Measurements from ENCODE around the gene LOXL3.

LOXL3 gene

DNA sequence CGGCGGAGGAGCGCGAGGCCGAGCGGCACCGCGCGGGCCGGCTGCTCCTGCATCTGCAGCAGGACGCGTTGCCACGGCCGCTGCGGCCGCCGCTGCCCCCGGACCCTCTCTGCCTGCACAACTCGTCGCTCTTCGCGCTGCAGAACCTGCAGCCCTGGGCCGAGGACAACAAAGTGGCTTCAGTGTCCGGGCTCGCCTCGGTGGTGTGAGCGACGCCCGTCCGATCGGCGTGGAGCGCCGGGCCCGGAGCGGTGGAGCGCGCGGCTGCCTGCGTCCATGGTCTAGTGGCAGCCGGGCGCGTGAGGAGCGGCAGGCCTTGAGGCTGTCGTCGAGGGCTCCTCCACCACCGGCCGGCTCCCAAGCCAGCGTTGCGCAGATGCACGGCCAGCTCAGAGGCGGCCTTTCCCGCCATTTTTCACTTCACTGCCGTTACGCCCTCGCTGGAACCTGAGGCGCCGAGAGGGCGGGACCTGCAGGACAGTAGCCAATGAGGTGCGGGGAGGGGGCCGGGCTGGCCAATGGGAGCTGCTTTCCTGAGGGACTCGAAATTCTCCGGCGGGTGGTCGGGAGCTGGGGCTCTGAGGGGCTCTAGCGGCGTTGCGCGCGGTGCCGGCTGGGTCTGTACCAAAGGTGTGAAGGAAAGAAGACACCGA is 37.6 kb downstream of the LOXL3 start:
- TF ChIP-seq CTCF (IDR thresholded peaks at IDR 0.05): no peak
- H3K27me3 ChIP-seq: peaks cover 100% of the 10 kb centered on the region
- peaks cover 29 to 32% of the 10 kb centered on the region in 2 experiments for H3K4me1 ChIP-seq (ENCODE audit: control insufficient read depth in 1 of 2, insufficient read depth in 1 of 2, low read depth in 1 of 2, low read length in 1 of 2)
- peak overlapping the region; percentile 54 to 66 for H3K4me3 ChIP-seq (ENCODE audit: low read depth in 1 of 2, low read length in 1 of 2)
- no peaks in the 10 kb centered on the region for H3K9me3 ChIP-seq
- H3K36me3 ChIP-seq: no peaks in the 10 kb centered on the region
- no peak overlapping the region for H3K27ac ChIP-seq

GRCh38 chr2:74515271-74515980 is 38.3 kb downstream of the LOXL3 start:
- Histone ChIP-seq H3K27me3 (peaks cover 100% of the 10 kb centered on the region), H3K27ac (no peak overlapping the region), H3K4me1 (ENCODE audit: control insufficient read depth in 1 of 2, insufficient read depth in 1 of 2, low read depth in 1 of 2, low read length in 1 of 2) (peaks cover 29 to 32% of the 10 kb centered on the region in 2 experiments), H3K4me3 (ENCODE audit: low read depth in 1 of 2, low read length in 1 of 2) (peak overlapping the region; percentile 54 to 66), H3K36me3 (no peaks in the 10 kb centered on the region), H3K9me3 (no peaks in the 10 kb centered on the region)
- no peak for TF ChIP-seq CTCF (IDR thresholded peaks at IDR 0.05)

- TF ChIP-seq CTCF (IDR thresholded peaks at IDR 0.05): no peak
- no peak within 1 kb of the TSS for H3K27ac ChIP-seq
- H3K27me3 ChIP-seq: peaks cover 100% of the 10 kb centered on the region
- no peaks in the 10 kb centered on the region for H3K36me3 ChIP-seq
- H3K4me1 ChIP-seq (ENCODE audit: control insufficient read depth in 1 of 2, insufficient read depth in 1 of 2, low read depth in 1 of 2, low read length in 1 of 2): peaks cover 29 to 32% of the 10 kb centered on the region in 2 experiments
- H3K4me3 ChIP-seq (ENCODE audit: low read depth in 1 of 2, low read length in 1 of 2): peak within 1 kb of the TSS in 1 of 2 experiments; percentile 66
- H3K9me3 ChIP-seq: no peaks in the 10 kb centered on the region
These were observed 39.1 kb downstream of the LOXL3 start, which contains the start of gene TLX2 for GRCh38 chr2:74514368-74515270. TSS of gene TLX2 (plus strand) at chr2:74514450. CDS start at chr2:74514807, 357 bp downstream.

- H3K4me1 ChIP-seq (ENCODE audit: control insufficient read depth in 1 of 2, insufficient read depth in 1 of 2, low read depth in 1 of 2, low read length in 1 of 2): peaks cover 29 to 32% of the 10 kb centered on the region in 2 experiments
- no peak overlapping the region for H3K27ac ChIP-seq
- H3K4me3 ChIP-seq (ENCODE audit: low read depth in 1 of 2, low read length in 1 of 2): peak overlapping the region in 1 of 2 experiments; percentile 66
- no peaks in the 10 kb centered on the region for H3K9me3 ChIP-seq
- no peaks in the 10 kb centered on the region for H3K36me3 ChIP-seq
- TF ChIP-seq CTCF (IDR thresholded peaks at IDR 0.05): no peak
- H3K27me3 ChIP-seq: peaks cover 100% of the 10 kb centered on the region
These were observed 40.0 kb downstream of the LOXL3 start for GRCh38 chr2:74513605-74514367.
